ENCODE results near the gene SDCCAG8.

The SDCCAG8 gene

DNA sequence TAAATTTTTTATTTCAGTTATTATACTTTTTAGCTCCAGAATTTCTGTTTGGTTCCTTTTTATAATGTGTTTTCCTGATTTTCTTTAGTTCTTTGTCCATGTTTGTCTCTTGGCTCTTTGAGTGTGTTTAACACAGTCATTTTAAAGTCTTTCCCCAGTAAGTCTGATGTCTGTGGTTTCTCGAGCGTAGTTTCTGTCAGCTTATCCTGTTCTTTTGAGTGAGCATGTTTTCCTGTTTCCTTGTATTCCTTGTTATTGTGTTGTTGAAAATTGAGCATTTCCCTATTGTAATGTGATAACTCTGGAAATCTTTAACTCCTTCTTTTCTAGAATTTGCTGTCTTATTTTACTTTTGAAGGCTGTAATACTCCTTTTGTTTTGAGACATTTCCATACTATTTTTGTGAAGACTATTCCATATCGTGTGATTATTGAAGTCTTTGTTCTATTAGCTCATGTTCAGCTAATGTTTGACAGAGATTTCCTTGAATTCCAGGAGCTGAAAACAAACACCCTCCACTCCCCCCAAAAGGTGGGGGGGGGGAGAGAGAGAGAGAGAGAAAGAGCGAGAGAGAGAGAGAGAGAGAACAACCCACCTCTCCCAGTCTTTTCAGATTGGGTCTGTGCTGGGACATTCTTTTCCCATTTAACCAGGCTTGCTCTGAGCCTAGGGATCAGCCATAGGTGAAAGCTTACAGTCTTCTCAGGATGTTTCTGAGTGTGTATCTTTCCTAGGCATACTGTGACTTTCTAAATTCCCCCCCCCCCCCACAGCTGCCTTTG is 38.3 kb downstream of the SDCCAG8 start:
- Histone ChIP-seq H3K27ac (ENCODE audit: low read depth, low read length) (no peak overlapping the region), H3K9ac (ENCODE audit: low read length) (no peak overlapping the region), H3K36me3 (ENCODE audit: control insufficient read depth, insufficient read depth, low read length) (peaks cover 2% of the 10 kb centered on the region), H3K27me3 (ENCODE audit: control insufficient read depth, insufficient read depth, low read length) (no peaks in the 10 kb centered on the region), H3K4me3 (ENCODE audit: low read length) (no peak overlapping the region), H3K4me1 (ENCODE audit: control insufficient read depth, insufficient read depth, low read length) (no peaks in the 10 kb centered on the region)

DNA sequence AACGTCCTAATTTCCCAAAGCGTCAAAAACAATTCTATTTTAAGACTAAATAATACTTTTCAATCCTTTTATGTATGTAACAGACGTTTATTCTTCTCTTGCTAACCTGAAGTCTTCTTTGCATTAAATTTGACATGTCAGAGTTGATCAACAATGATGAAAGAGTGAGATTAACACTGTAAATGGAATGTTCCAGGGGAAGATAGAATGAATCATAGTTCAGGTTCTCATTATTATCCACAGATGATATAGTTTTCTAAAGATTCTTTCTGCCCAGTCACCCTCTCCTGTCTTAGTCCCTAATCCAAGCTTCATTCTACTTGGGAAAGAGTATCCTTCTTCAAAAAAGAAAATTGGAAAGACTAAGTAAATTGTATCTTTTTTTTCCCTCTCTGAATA is 38.9 kb downstream of the SDCCAG8 start:
- no peak overlapping the region for H3K27ac ChIP-seq (ENCODE audit: low read depth, low read length)
- no peaks in the 10 kb centered on the region for H3K27me3 ChIP-seq (ENCODE audit: control insufficient read depth, insufficient read depth, low read length)
- H3K4me1 ChIP-seq (ENCODE audit: control insufficient read depth, insufficient read depth, low read length), result no peaks in the 10 kb centered on the region
- no peak overlapping the region for H3K9ac ChIP-seq (ENCODE audit: low read length)
- H3K4me3 ChIP-seq (ENCODE audit: low read length), result no peak overlapping the region
- peaks cover 2% of the 10 kb centered on the region for H3K36me3 ChIP-seq (ENCODE audit: control insufficient read depth, insufficient read depth, low read length)

DNA sequence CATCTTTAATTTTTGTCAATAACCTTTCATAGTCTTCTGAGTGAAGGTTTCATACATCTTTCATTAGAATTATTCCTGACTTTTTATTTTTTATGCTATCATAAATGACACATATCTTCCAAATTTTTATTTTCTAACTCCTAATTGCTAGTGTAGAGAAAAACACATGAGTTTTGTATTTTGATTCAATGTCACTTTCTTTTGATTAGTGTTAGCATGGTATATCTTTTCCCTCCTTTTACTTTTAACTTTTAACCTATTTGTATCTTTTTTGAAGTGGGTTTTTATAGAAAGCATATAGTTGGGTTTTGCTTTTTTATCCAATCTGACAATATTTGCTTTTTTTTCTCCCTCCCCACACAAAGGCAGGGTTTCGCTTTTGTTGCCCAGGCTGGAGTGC is 43.2 kb downstream of the SDCCAG8 start:
- Histone ChIP-seq H3K36me3 (ENCODE audit: control insufficient read depth, insufficient read depth, low read length) (no peaks in the 10 kb centered on the region), H3K4me3 (ENCODE audit: low read length) (no peak overlapping the region), H3K9ac (ENCODE audit: low read length) (no peak overlapping the region), H3K27me3 (ENCODE audit: control insufficient read depth, insufficient read depth, low read length) (no peaks in the 10 kb centered on the region), H3K27ac (ENCODE audit: low read depth, low read length) (no peak overlapping the region), H3K4me1 (ENCODE audit: control insufficient read depth, insufficient read depth, low read length) (no peaks in the 10 kb centered on the region)

DNA sequence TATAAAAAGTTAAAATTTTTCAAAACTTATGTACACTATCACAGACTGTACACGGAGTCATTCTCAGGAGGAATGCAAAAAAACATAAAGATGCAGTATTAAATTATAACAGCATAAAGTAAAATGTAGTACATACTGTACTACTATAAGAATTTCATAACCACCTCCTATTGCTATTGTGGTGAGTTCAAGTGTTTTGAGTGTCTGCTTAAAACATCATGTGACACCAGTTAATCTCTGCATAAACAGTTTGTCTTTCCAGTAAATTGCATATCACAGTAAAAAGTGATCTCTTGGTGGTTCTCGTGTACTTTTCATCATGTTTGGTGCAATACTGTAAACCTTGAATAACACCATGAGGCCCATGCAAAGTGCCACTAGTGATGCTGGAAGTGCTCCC is 45.2 kb downstream of the SDCCAG8 start:
- no peaks in the 10 kb centered on the region for H3K4me1 ChIP-seq (ENCODE audit: control insufficient read depth, insufficient read depth, low read length)
- H3K36me3 ChIP-seq (ENCODE audit: control insufficient read depth, insufficient read depth, low read length), result no peaks in the 10 kb centered on the region
- no peak overlapping the region for H3K9ac ChIP-seq (ENCODE audit: low read length)
- H3K4me3 ChIP-seq (ENCODE audit: low read length), result no peak overlapping the region
- H3K27ac ChIP-seq (ENCODE audit: low read depth, low read length), result no peak overlapping the region
- H3K27me3 ChIP-seq (ENCODE audit: control insufficient read depth, insufficient read depth, low read length), result no peaks in the 10 kb centered on the region

DNA sequence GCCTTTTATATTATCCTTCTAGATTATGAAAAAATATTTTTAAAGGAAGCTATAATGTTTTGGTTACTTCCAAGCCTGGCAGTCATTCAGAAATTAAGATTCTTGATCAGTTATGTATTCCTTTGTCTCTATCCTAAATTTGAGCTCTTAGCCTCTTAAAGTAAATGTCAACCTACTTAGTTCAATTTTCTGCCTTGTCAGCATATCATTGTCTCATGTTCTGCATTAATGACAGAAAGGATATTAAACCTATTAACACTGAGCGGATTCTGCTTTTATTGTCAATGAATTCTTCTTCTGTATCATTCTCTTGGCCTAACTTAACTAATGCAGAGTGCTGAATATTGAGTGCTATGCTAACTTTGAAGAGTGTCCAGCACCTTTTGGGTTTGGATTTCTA is 56.0 kb downstream of the SDCCAG8 start:
- H3K9ac ChIP-seq (ENCODE audit: low read length), result no peak overlapping the region
- H3K27me3 ChIP-seq (ENCODE audit: control insufficient read depth, insufficient read depth, low read length), result no peaks in the 10 kb centered on the region
- no peak overlapping the region for H3K27ac ChIP-seq (ENCODE audit: low read depth, low read length)
- H3K4me3 ChIP-seq (ENCODE audit: low read length), result no peak overlapping the region
- H3K4me1 ChIP-seq (ENCODE audit: control insufficient read depth, insufficient read depth, low read length), result no peaks in the 10 kb centered on the region
- no peaks in the 10 kb centered on the region for H3K36me3 ChIP-seq (ENCODE audit: control insufficient read depth, insufficient read depth, low read length)

DNA sequence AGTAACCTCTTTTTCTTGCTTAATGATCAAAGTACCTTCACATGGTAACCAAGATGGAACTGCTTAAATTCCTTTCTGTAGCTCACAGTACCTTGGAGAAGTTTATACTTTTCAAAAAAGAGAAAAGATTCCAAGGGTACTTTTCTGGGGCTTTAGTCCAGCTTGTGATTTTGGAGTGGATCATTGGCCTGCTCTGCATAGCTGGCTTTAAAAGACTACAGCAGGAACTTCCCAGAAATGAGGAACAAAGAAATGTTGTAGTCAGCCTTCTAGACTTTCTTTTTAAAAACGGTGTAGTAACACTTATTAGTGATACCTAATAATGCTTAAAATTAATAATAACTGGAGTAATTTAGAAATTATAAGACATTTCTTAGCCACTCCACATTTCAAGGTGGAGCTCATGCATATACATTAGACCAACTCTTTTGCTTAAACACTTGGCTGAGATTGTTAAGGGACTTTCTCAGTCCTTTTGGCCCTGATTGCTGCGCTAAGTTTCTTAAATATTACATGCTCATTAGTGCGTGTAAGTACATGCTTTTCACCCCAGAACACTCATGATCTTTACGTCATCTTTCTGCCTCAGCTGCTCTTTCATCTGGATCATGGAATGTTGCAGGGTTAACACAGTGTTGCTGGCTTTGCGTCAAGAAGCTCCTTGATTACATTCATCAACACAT is 57.3 kb downstream of the SDCCAG8 start:
- no peak overlapping the region for H3K4me3 ChIP-seq (ENCODE audit: low read length)
- no peaks in the 10 kb centered on the region for H3K4me1 ChIP-seq (ENCODE audit: control insufficient read depth, insufficient read depth, low read length)
- no peak overlapping the region for H3K27ac ChIP-seq (ENCODE audit: low read depth, low read length)
- H3K27me3 ChIP-seq (ENCODE audit: control insufficient read depth, insufficient read depth, low read length), result no peaks in the 10 kb centered on the region
- no peaks in the 10 kb centered on the region for H3K36me3 ChIP-seq (ENCODE audit: control insufficient read depth, insufficient read depth, low read length)
- H3K9ac ChIP-seq (ENCODE audit: low read length), result no peak overlapping the region

DNA sequence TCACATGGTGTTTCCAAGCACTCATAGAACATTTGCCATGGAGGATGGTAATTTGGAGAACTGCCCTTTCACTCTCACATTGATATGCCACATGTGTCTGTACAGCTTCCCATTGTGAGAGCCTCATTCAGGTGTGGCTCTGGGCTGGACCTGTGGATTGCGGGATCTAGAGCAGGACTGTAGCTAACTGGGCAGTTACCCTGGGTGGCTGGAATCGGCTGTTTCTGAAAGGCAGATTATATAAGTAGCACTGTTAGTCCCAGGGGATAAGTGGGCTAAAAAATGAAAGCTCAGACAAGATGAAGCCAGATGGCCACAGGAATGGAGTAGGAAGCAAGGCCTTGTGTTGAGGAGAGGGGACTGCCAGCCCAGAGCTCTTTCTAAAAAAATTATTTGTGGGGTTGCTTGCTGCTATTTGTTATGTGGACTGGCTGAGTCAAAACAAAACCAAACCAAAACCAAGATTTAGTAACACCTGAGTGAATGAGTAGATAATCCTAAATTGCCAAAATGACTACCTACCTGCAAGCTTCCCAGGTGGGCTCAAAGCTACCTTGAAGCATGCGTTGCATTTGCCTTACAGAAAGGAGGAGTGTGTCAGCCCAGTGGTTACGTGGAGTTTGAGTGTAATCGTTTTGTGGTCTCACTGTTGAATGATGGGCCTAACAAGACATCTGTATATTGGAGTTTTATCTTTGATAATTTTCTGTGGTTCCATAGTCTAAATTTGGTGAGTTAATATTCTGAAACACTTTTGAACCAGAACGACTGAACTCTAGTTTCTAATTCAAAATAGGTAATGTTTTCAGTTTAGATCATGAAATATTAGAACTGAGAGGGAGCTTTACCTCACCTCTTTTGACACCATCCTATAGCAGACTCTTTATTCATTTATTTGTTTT is 58.0 kb downstream of the SDCCAG8 start:
- Histone ChIP-seq H3K27ac (ENCODE audit: low read depth, low read length) (no peak overlapping the region), H3K4me1 (ENCODE audit: control insufficient read depth, insufficient read depth, low read length) (no peaks in the 10 kb centered on the region), H3K9ac (ENCODE audit: low read length) (no peak overlapping the region), H3K36me3 (ENCODE audit: control insufficient read depth, insufficient read depth, low read length) (no peaks in the 10 kb centered on the region), H3K4me3 (ENCODE audit: low read length) (no peak overlapping the region), H3K27me3 (ENCODE audit: control insufficient read depth, insufficient read depth, low read length) (no peaks in the 10 kb centered on the region)

DNA sequence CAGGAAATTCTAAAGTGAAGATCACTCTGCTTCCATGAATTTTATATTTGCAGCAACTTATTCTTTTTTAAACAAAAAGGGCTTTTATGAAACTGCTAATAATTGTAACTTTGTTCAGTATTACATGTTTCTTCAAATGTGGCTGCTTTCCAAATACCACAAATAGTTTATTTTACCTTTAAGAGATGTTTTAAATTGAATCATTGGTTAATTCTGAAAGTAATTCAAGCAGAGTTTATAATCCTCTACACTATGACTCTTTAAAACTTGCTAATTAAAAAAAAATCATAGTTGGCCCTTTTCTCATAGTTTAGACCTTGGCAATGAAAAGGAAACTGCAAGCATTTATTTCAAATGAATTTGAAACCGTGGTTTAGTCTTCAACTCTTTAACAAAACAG is 59.6 kb downstream of the SDCCAG8 start:
- Histone ChIP-seq H3K9ac (ENCODE audit: low read length) (no peak overlapping the region), H3K27me3 (ENCODE audit: control insufficient read depth, insufficient read depth, low read length) (no peaks in the 10 kb centered on the region), H3K27ac (ENCODE audit: low read depth, low read length) (no peak overlapping the region), H3K4me1 (ENCODE audit: control insufficient read depth, insufficient read depth, low read length) (no peaks in the 10 kb centered on the region), H3K36me3 (ENCODE audit: control insufficient read depth, insufficient read depth, low read length) (no peaks in the 10 kb centered on the region), H3K4me3 (ENCODE audit: low read length) (no peak overlapping the region)

DNA sequence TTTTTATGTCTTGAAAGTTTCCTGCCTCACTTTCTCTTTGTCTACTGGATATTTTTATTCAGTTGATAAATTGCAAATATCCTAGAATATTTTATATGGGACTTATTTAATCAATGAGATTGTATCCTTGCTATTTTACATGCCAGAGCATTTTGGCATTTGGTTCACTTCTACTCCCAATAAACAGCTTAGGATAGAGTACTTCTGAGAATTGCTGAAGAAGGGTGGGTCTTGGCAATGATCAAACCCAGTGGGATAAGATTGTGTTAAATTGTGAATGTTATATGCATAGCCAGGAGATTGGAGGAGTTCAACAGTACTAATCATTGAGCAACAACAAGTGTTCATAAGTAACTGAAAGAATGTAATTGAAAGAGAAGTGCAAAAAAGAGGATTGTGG is 60.1 kb downstream of the SDCCAG8 start:
- no peaks in the 10 kb centered on the region for H3K27me3 ChIP-seq (ENCODE audit: control insufficient read depth, insufficient read depth, low read length)
- no peaks in the 10 kb centered on the region for H3K4me1 ChIP-seq (ENCODE audit: control insufficient read depth, insufficient read depth, low read length)
- no peak overlapping the region for H3K4me3 ChIP-seq (ENCODE audit: low read length)
- no peak overlapping the region for H3K27ac ChIP-seq (ENCODE audit: low read depth, low read length)
- H3K36me3 ChIP-seq (ENCODE audit: control insufficient read depth, insufficient read depth, low read length), result no peaks in the 10 kb centered on the region
- no peak overlapping the region for H3K9ac ChIP-seq (ENCODE audit: low read length)

DNA sequence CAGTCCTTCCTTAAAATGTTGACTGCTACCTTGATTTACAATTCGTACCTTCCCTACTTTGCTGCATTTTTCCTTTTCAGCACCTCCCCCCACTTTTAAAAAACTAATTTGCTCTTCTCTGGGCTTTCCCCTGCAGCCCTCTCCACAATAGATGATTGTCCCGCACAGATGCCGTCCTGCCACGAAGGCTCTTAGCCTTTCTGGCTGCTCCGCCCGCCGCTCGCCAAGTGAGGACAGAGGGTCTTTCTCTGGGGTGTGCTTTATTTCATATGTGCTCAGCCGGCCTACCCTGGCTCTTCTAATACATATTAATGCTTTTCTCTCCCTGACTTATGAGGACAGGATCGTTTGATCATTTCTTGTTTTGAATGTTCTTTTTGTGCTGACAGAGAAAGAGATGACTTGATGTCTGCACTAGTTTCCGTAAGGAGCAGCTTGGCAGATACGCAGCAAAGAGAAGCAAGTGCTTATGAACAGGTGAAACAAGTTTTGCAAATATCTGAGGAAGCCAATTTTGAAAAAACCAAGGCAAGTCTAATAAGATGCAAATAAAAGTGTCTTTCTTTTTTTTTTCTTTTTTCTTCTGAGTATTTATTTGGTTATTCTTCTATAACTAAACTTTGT is 60.6 kb downstream of the SDCCAG8 start:
- Histone ChIP-seq H3K4me3 (ENCODE audit: low read length) (no peak overlapping the region), H3K27ac (ENCODE audit: low read depth, low read length) (no peak overlapping the region), H3K4me1 (ENCODE audit: control insufficient read depth, insufficient read depth, low read length) (no peaks in the 10 kb centered on the region), H3K27me3 (ENCODE audit: control insufficient read depth, insufficient read depth, low read length) (no peaks in the 10 kb centered on the region), H3K36me3 (ENCODE audit: control insufficient read depth, insufficient read depth, low read length) (no peaks in the 10 kb centered on the region), H3K9ac (ENCODE audit: low read length) (no peak overlapping the region)

DNA sequence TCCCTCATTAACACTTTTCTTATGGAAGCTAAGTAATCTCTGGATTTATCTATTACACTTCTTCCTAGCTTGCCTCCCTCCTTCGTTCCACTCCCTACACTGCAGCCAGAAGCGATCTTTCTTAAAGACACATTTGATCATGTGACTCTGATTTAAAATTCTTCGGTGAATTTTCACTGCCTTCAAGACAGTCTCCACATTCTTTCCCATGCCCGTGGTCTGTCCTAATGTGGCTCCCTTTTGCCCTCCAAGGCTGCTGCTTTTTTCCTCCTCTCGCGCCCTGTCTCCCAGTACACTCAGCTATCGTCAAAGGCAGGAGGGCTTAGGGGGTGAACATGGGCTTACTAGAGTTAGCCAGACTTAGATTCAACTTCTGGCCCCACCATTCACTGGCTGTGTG is 64.4 kb downstream of the SDCCAG8 start:
- Histone ChIP-seq H3K4me1 (ENCODE audit: control insufficient read depth, insufficient read depth, low read length) (no peaks in the 10 kb centered on the region), H3K27me3 (ENCODE audit: control insufficient read depth, insufficient read depth, low read length) (no peaks in the 10 kb centered on the region), H3K27ac (ENCODE audit: low read depth, low read length) (no peak overlapping the region), H3K36me3 (ENCODE audit: control insufficient read depth, insufficient read depth, low read length) (no peaks in the 10 kb centered on the region), H3K9ac (ENCODE audit: low read length) (no peak overlapping the region), H3K4me3 (ENCODE audit: low read length) (no peak overlapping the region)

DNA sequence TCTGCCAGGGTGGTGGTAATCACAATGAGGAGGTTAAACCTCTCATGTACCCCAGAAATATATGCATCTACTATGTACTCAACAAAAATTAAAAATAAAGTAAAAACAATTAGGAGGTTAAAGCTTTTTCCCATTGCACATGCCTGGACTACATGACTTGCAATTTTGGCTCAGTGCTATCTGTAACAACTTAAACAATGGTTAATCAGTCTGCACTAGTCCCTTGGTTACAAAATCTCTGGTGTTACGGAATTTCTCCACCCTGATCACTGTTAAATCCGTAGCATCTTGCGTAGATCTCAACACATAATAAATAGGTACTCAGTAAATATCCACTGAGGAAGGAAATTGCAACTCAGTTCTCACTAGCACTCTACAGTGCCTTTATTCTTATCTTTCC is 66.5 kb downstream of the SDCCAG8 start:
- Histone ChIP-seq H3K27me3 (ENCODE audit: control insufficient read depth, insufficient read depth, low read length) (no peaks in the 10 kb centered on the region), H3K9ac (ENCODE audit: low read length) (no peak overlapping the region), H3K27ac (ENCODE audit: low read depth, low read length) (no peak overlapping the region), H3K4me1 (ENCODE audit: control insufficient read depth, insufficient read depth, low read length) (no peaks in the 10 kb centered on the region), H3K36me3 (ENCODE audit: control insufficient read depth, insufficient read depth, low read length) (no peaks in the 10 kb centered on the region), H3K4me3 (ENCODE audit: low read length) (no peak overlapping the region)

All from rectal smooth muscle tissue (tissue), 1 donor.